Prostate gland (tissue), 2 donors: ENCODE measurements around the gene IL17RD. TPM values are rescaled to one million over a fixed set of nuclear protein-coding genes. Genes with fewer than 3 reads are reported as not detected.

Experiments
- DNase-seq: peaks from one replicate; pipeline ENCODE4 v3.0.0-alpha.2; 2019; ENCODE audit warnings: low spot score
- H3K27ac ChIP-seq, 2 donors: fragments of 200-600 bp; sonication (generic); 2 replicates each; pipeline ENCODE4 v1.5.1; 2017 to 2019
- H3K27me3 ChIP-seq: fragments of 200-600 bp; sonication (generic); replicated peaks from 2 replicates; pipeline ENCODE4 v1.5.1; 2019; ENCODE audit not compliant: insufficient read depth
- H3K36me3 ChIP-seq, 2 donors: fragments of 200-600 bp; sonication (generic); 1 replicate in 1 of 2; 2 replicates in 1 of 2; pipeline versions ENCODE4 v1.5.1 to v1.8.1; 2017 to 2019
- H3K4me1 ChIP-seq: fragments of 200-600 bp; sonication (generic); replicated peaks from 2 replicates; pipeline ENCODE4 v1.5.1; 2019
- H3K4me3 ChIP-seq, 2 donors: fragments of 200-600 bp; sonication (generic); 2 replicates each; pipeline ENCODE4 v1.5.1; 2017 to 2019
- H3K9me3 ChIP-seq: fragments of 200-600 bp; sonication (generic); 2 replicates; pipeline ENCODE4 v1.5.1; 2017
- CTCF ChIP-seq, 4 experiments: fragments of 200-600 bp in 2 of 4; fragments of 450-650 bp in 2 of 4; sonication (generic) in 2 of 4; IDR thresholded peaks; 1 replicate in 3 of 4; 2 replicates in 1 of 4; pipeline ENCODE4 v1.5.1; 2016 to 2019; ENCODE audit warnings: antibody characterized with exemption in 4 of 4, mild to moderate bottlenecking in 2 of 4, moderate library complexity in 2 of 4
- POLR2A ChIP-seq: fragments of 450-650 bp; IDR thresholded peaks from one replicate; pipeline ENCODE4 v1.6.1; 2016; ENCODE audit warnings: antibody characterized with exemption, mild to moderate bottlenecking
- POLR2AphosphoS5 ChIP-seq: sonication (generic); formaldehyde crosslinking; IDR thresholded peaks from one replicate; pipeline ENCODE4 v1.6.1; 2017; ENCODE audit warnings: antibody characterized with exemption
- WGBS: methylation state at CpG from one replicate; pipeline ENCODE4 v1.1.5; 2018; 5-methylcytosine and 5-hydroxymethylcytosine counted together
- intact Hi-C: fragments of 100-400 bp; cut with DNase I; formaldehyde crosslinking; loops from one replicate; pipeline ENCODE4 v1.14.2; 2022
- total RNA-seq, 2 donors: library from RNA; depleted of rRNA; stranded (reverse); fragments of >200 nt; gene quantifications; one replicate each; pipeline ENCODE4 v1.1.0, GENCODE V29; 2016

Gene IL17RD
- total RNA-seq, 2 donors from 2014 or later: 8.3 to 19.9 TPM

DNA sequence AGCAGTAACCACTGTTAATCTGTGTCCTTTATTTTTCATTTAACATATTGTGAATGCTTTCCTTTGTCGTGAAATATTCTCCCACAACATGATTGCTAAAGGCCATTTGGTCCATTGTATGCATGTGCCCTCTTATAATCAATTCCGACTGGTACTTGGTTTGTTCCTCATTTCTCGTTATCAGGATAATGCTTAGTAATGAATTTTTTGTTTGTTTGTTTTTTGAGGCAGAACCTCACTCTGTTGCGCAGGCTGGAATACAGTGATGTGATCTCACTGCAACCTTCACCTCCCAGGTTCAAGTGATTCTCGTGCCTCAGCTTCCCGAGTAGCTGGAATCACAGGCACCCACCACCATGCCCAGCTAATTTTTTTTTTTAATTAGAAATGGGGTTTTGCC, 82.7 kb downstream of the IL17RD start:
- no peaks in the 10 kb centered on the region for H3K27me3 ChIP-seq
- no peak overlapping the region for H3K27ac ChIP-seq
- no peaks in the 10 kb centered on the region for H3K4me1 ChIP-seq
- no peaks in the 10 kb centered on the region for H3K36me3 ChIP-seq
- DNase-seq: no peak
- H3K4me3 ChIP-seq: no peak overlapping the region
- TF ChIP-seq CTCF (IDR thresholded peaks at IDR 0.05): no peak
- TF ChIP-seq POLR2A: no peak
- no peak for TF ChIP-seq POLR2AphosphoS5
- H3K9me3 ChIP-seq: no peaks in the 10 kb centered on the region
- WGBS: 96% methylated on average over 6 of the region's 6 CpGs
- intact Hi-C loops: no loop called here

DNA sequence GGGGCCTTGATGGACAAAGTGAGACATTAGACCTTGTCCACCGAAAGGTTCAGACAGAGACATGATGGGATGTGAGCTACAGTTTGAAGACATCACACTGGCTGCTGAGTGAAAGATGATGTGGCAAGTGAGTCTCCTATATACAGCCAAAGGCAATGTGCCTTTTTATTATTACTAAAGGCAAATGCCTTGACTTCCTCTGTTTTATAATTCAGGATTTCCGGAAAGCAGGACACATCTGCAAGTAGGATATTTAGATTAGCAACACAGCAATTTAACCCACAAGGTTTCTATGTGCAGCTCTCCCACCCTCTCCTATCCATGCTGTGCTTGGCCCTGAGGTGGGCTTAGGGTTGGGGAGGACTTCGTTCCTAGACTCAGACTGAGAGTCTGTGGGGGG, 84.0 kb downstream of the IL17RD start:
- Histone ChIP-seq H3K9me3 (no peaks in the 10 kb centered on the region), H3K27me3 (no peaks in the 10 kb centered on the region), H3K4me3 (no peak overlapping the region), H3K4me1 (peaks cover under 1% of the 10 kb centered on the region), H3K36me3 (no peaks in the 10 kb centered on the region), H3K27ac (no peak overlapping the region)
- no peak for TF ChIP-seq POLR2A
- no peak for TF ChIP-seq POLR2AphosphoS5
- no peak for TF ChIP-seq CTCF (IDR thresholded peaks at IDR 0.05)
- no peak for DNase-seq
- intact Hi-C loops: no loop called here
- 81% methylated on average over 3 of the region's 3 CpGs for WGBS

DNA sequence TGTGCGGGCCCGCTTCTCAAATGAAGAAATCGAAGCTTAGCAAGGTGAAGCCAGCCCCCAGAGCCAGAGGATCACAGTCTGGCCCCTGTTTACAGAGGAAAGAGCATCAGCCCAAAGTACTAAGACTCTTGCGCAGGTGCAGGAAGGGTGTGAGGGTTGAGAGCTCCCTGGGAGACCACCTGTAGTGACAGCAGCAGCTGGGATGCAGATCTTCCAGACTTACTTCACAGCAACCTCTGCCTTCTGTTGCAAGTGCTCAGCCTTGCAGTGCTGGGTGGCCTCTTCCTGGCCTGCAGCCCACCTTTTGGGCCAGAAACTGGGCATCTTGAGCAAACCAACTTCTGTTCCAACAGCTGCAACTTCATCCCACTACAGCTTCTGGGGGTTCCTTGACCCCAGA, 85.0 kb downstream of the IL17RD start:
- Histone ChIP-seq H3K4me1 (peaks cover 2% of the 10 kb centered on the region), H3K27ac (no peak overlapping the region), H3K27me3 (no peaks in the 10 kb centered on the region), H3K9me3 (no peaks in the 10 kb centered on the region), H3K4me3 (no peak overlapping the region), H3K36me3 (no peaks in the 10 kb centered on the region)
- intact Hi-C loops: no loop called here
- DNase-seq: no peak
- TF ChIP-seq POLR2AphosphoS5: no peak
- WGBS: 97% methylated on average over 4 of the region's 4 CpGs

- peak overlapping the region; percentile 60 to 66 for H3K4me3 ChIP-seq
- H3K27me3 ChIP-seq: no peaks in the 10 kb centered on the region
- peak overlapping the region in 1 of 2 donors; percentile 77 for H3K27ac ChIP-seq
- intact Hi-C loops: loop anchor here (2.0 kb wide), 1 partner anchor 85 kb away; no protein-coding TSS in a partner anchor
- no peak for TF ChIP-seq CTCF (IDR thresholded peaks at IDR 0.05)
- TF ChIP-seq POLR2A: no peak
- no peak for TF ChIP-seq POLR2AphosphoS5
- H3K36me3 ChIP-seq: no peaks in the 10 kb centered on the region
- no peaks in the 10 kb centered on the region for H3K9me3 ChIP-seq
- DNase-seq: peak; percentile 17
- 3% methylated on average over 9 of the region's 25 CpGs for WGBS
- peaks cover 2% of the 10 kb centered on the region for H3K4me1 ChIP-seq
Measured at GRCh38 chr3:57079474-57079831, 85.7 kb downstream of the IL17RD start.

GRCh38 chr3:57078635-57079473, 86.3 kb downstream of the IL17RD start:
- intact Hi-C loops: loop anchor here (2.0 kb wide), 1 partner anchor 84 kb away; no protein-coding TSS in a partner anchor
- peak; percentile 48 for DNase-seq
- WGBS: under 1% methylated on average over 49 of the region's 91 CpGs

DNA sequence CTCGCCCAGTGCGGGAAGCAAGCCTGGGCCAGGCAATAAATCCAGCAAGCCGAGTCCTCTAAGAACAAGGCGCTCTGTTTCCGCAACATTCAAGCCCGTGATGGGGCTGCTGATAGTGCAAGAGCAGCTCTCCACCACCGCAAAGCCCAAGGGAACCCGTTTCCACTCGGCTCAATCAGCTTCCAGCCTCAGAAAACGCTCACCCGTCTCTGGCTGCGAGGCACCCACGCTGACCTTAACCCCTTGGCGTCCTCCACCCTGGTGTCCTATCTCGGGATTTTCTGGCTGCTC, 86.9 kb downstream of the IL17RD start:
- Histone ChIP-seq H3K36me3 (no peaks in the 10 kb centered on the region), H3K27ac (peak overlapping the region; percentile 31 to 77), H3K9me3 (no peaks in the 10 kb centered on the region), H3K27me3 (no peaks in the 10 kb centered on the region), H3K4me1 (peaks cover 2% of the 10 kb centered on the region), H3K4me3 (peak overlapping the region; percentile 60 to 66)
- TF ChIP-seq POLR2AphosphoS5 (peak; percentile 27), CTCF (IDR thresholded peaks at IDR 0.05) (no peak), POLR2A (no peak)
- WGBS: 0% methylated on average over 10 of the region's 15 CpGs
- peak; percentile 59 for DNase-seq
- intact Hi-C loops: loop anchor here (2.0 kb wide), 1 partner anchor 83 kb away; no protein-coding TSS in a partner anchor

More at GRCh38 chr3:57078635-57079473, 86.3 kb downstream of the IL17RD start:
- Histone ChIP-seq H3K4me1 (peaks cover 2% of the 10 kb centered on the region), H3K9me3 (no peaks in the 10 kb centered on the region), H3K36me3 (no peaks in the 10 kb centered on the region), H3K27me3 (no peaks in the 10 kb centered on the region), H3K4me3 (peak overlapping the region; percentile 60 to 66), H3K27ac (peak overlapping the region; percentile 31 to 77)
- TF ChIP-seq POLR2AphosphoS5: no peak
- peak; percentile 46 for TF ChIP-seq POLR2A
